ENCODE measurements around the gene TMEM106B. TPM values are rescaled to one million over a fixed set of nuclear protein-coding genes. Genes with fewer than 3 reads are reported as not detected.

The TMEM106B gene
- total RNA-seq (2021; fragmentation: NEBNext Ultra II Directional; extraction: Animal tissue kit (Norgen Biotek cat#: 25700)) (27.5 and 29.1 TPM in 2 replicates), polyA plus RNA-seq (2011; rRNA removed) (9.0 and 16.0 TPM in 2 replicates), polyA minus RNA-seq (2011; rRNA and poly(A)+ RNA removed) (19.7 and 37.6 TPM in 2 replicates)
- polyA plus RNA-seq (2011; cell fraction: cytosol; rRNA removed): 16.5 TPM
- 5.0 TPM for polyA plus RNA-seq (2011; cell fraction: nucleus; rRNA removed)
- 12.7 to 18.8 TPM (median 15.2 TPM) in 4 replicates for polyA plus RNA-seq (2012, experiment 1 of 2)
- polyA plus RNA-seq (2012, experiment 2 of 2): 3.7 TPM
- polyA plus RNA-seq (2013, experiment 1 of 2): 33.6 TPM
- 39.4 TPM for polyA plus RNA-seq (2013, experiment 2 of 2)
- 38.7 TPM for polyA minus RNA-seq (2011; cell fraction: cytosol; rRNA and poly(A)+ RNA removed)
- polyA minus RNA-seq (2011; cell fraction: nucleus; rRNA and poly(A)+ RNA removed): 26.5 TPM
- long read RNA-seq, experiment 1, transcript TMEM106B-202 (8 exons, 2,126 nt): major isoform, 15 of 45 reads
- long read RNA-seq, experiment 1, partial matches to known transcripts: 10 of 45 reads
- long read RNA-seq, experiment 1, other reads (novel, unspliced or antisense): 20 of 45 reads
- long read RNA-seq, experiment 2, full-length matches to known transcripts: 12 of 13 reads
- long read RNA-seq, experiment 2, partial matches to known transcripts: 1 of 13 reads
- long read RNA-seq, experiment 2, other reads (novel, unspliced or antisense): 0 of 13 reads

DNA sequence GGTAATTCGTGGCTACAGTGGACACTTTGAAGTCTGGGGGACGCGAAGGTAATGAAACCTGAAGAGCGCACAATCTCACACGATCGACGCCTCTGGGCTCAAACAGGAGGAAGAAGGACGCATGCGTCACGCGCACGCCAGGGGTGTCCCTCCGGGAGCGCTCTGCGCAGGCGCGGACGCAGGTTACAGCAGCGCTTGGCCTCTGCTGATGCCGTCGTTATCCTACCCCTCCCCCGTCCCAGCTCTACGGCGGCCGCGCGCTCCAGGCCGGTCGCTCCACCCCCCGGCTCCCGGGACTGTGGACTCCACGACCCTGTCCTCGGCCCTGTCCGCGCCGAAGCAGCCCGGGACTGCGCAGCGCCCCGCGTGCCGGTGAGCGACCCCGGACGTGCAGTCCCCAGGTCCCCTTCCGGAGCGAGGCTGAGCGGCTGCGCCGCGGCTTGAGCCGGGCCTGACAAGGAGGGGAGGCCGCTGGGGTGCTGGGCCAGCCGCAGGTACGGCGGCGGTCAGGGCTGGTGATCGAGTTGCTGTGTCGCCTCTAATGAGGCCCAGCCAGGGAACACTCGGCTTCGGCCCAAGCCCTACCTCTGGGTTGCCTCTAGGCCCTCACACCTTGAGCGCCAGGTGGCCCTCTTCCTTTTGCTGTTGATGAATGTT lies at the start of gene TMEM106B:
TSS of gene TMEM106B (plus strand) at position 241 of the 657 bp plus-strand sequence. CDS start 3,517 bp downstream, outside the sequence.
- Histone ChIP-seq H3K14ac (ENCODE audit: insufficient read length) (no peak within 1 kb of the TSS), H3K27me3 (replicated peaks in 1 of 4; ENCODE audit: control insufficient read depth in 3 of 4, extremely low read depth in 1 of 4, insufficient read depth in 3 of 4, low read length in 3 of 4) (no peaks in the 10 kb centered on the region), H3K4me1 (replicated peaks in 1 of 4; ENCODE audit: control insufficient read depth in 3 of 4, insufficient read depth in 4 of 4, low read length in 3 of 4) (peaks cover 0 to 2% (median 0%) of the 10 kb centered on the region in 4 experiments; a peak in 1 of 7 replicates), H4K20me1 (replicated peaks in 1 of 2; ENCODE audit: control insufficient read depth in 1 of 2, insufficient read depth in 2 of 2, low read length in 2 of 2) (no peaks in the 10 kb centered on the region), H2BK12ac (ENCODE audit: low read depth, low read length) (peak within 1 kb of the TSS; percentile 86), H3K56ac (replicated peaks; ENCODE audit: insufficient read length, low read depth, low read length) (peak within 1 kb of the TSS; percentile 65), H2BK5ac (ENCODE audit: low read depth, low read length) (peak within 1 kb of the TSS; percentile 86; the same call in 1 of the 2 replicates), H2AK5ac (ENCODE audit: low read depth, low read length) (no peak within 1 kb of the TSS), H3K4ac (replicated peaks; ENCODE audit: insufficient read length, low read depth, low read length) (no peak within 1 kb of the TSS), H3K79me1 (ENCODE audit: low read depth, low read length) (no peaks in the 10 kb centered on the region), H3K9me3 (ENCODE audit: insufficient read depth in 2 of 2, low read depth in 1 of 2, low read length in 1 of 2) (no peaks in the 10 kb centered on the region), H4K91ac (replicated peaks; ENCODE audit: insufficient read length, low read length) (peak within 1 kb of the TSS; percentile 84), H3K4me2 (ENCODE audit: insufficient read depth in 1 of 2, low read depth in 2 of 2, low read length in 2 of 2) (peak within 1 kb of the TSS; percentile 76 to 78), H3K36me3 (ENCODE audit: control insufficient read depth in 2 of 4, insufficient read depth in 4 of 4, low read length in 3 of 4) (peaks cover 0 to 3% (median 0%) of the 10 kb centered on the region in 4 experiments; a peak in 2 of 8 replicates), H3K23ac (ENCODE audit: insufficient read length) (no peak within 1 kb of the TSS), H3K27ac (ENCODE audit: low read depth, low read length) (peak within 1 kb of the TSS; percentile 83), H4K8ac (ENCODE audit: extremely low read depth, insufficient read depth, low read length) (peak within 1 kb of the TSS; percentile 97), H3K9ac (replicated peaks in 1 of 4; ENCODE audit: extremely low read depth in 1 of 4, low read depth in 3 of 4, low read length in 3 of 4) (peak within 1 kb of the TSS; percentile 84 to 92 (median 86)), H2BK120ac (replicated peaks; ENCODE audit: low read depth, low read length) (peak within 1 kb of the TSS; percentile 69), H2BK15ac (ENCODE audit: low read length) (peak within 1 kb of the TSS; percentile 90), H3K4me3 (ENCODE audit: extremely low read depth in 1 of 4, insufficient read depth in 2 of 4, low read depth in 3 of 4, low read length in 4 of 4) (peak within 1 kb of the TSS; percentile 71 to 84 (median 74)), H2AFZ (ENCODE audit: low read length) (peak within 1 kb of the TSS; percentile 99), H4K5ac (ENCODE audit: insufficient read length, low read depth, low read length) (peak within 1 kb of the TSS; percentile 95), H3K23me2 (ENCODE audit: low read depth, low read length) (peaks cover 6% of the 10 kb centered on the region), H3K79me2 (ENCODE audit: control insufficient read depth in 1 of 2, insufficient read depth in 2 of 2, low read length in 2 of 2) (peaks cover 0 to 25% of the 10 kb centered on the region in 2 experiments; a peak in 2 of 4 replicates), H2BK20ac (ENCODE audit: low read length) (peak within 1 kb of the TSS; percentile 66; the same call in 1 of the 2 replicates), H3K18ac (ENCODE audit: extremely low read depth, low read length) (peak within 1 kb of the TSS; percentile 99)
- peak; percentile 92 to 97 for DNase-seq (ENCODE audit: low read depth in 1 of 2, low spot score in 2 of 2)
- WGBS, 2 experiments (ENCODE audit: extremely low coverage in 1 of 2, insufficient coverage in 1 of 2, insufficient read length in 1 of 2, insufficient replicate concordance in 2 of 2, low coverage in 1 of 2, low lambda C conversion rate in 2 of 2, missing lambda C conversion rate in 1 of 2): 1% methylated on average over 61 of the region's 62 CpGs; no CpG with 5 or more reads in 1 of the 2 experiments
- FAIRE-seq: peak; percentile 66
- ChIA-PET POLR2A (ENCODE audit: partially characterized antibody) (interaction anchor here (0.6 to 1.4 kb wide), 10 partner anchors 9 to 519 kb away, joined by 3 to 6 read pairs (median 3); no protein-coding TSS in a partner anchor), CTCF (ENCODE audit: partially characterized antibody) (interaction anchor here (0.6 to 2.0 kb wide), 12 partner anchors 15 to 375 kb away, joined by 3 to 7 read pairs (median 4); no protein-coding TSS in a partner anchor)
- TF ChIP-seq CHD2 (IDR thresholded peaks at IDR 0.05; ENCODE audit: low read length): no peak
- no peak for TF ChIP-seq SIRT6 (IDR thresholded peaks at IDR 0.05; ENCODE audit: low read length)
- TF ChIP-seq SIX5 (IDR thresholded peaks at IDR 0.05; ENCODE audit: low read depth, low read length): no peak
- no peak for TF ChIP-seq EZH2 (IDR thresholded peaks at IDR 0.05; ENCODE audit: low read depth, low read length, severe bottlenecking)
- no peak for TF ChIP-seq ZNF274 (IDR thresholded peaks at IDR 0.05; ENCODE audit: borderline replicate concordance, extremely low read depth, low read length)
- peak in 2 of 3 experiments; percentile 2 to 18; a peak in 2 of 4 replicates for TF ChIP-seq CTCF (IDR thresholded peaks at IDR 0.05; ENCODE audit: control extremely low read depth in 1 of 3, insufficient read depth in 1 of 3, low read depth in 1 of 3, low read length in 3 of 3)

Data from H1 (cell line).